ENCODE data around the gene CCSAP. TPM values are rescaled to one million over a fixed set of nuclear protein-coding genes. Genes with fewer than 3 reads are reported as not detected.

CCSAP gene
- total and polyA plus RNA-seq, 10 of the 15 experiments (the other 5 are each of a cell fraction or from before 2014, with no cell fraction given) = 0.75 to 3.4 (median 2.8) TPM

GRCh38 chr1:229323201-229323600, 19.6 kb downstream of the CCSAP start:
- Histone ChIP-seq H3K27me3 (replicated peaks in 1 of 2; ENCODE audit: control insufficient read depth in 2 of 2, insufficient read depth in 2 of 2, low read length in 1 of 2) (no peaks in the 10 kb centered on the region), H3K4me1 (ENCODE audit: control insufficient read depth, insufficient read depth, low read length) (peaks cover 17% of the 10 kb centered on the region), H3K9ac (ENCODE audit: control insufficient read depth, insufficient read depth, low read length) (no peak overlapping the region), H3K27ac (ENCODE audit: control insufficient read depth, insufficient read depth) (no peak overlapping the region), H3K4me3 (no peak overlapping the region), H3K9me3 (replicated peaks; ENCODE audit: control insufficient read depth, insufficient read depth, low read length) (no peaks in the 10 kb centered on the region), H3K36me3 (ENCODE audit: control insufficient read depth in 2 of 2, insufficient read depth in 2 of 2, low read length in 1 of 2) (peaks cover 0 to 3% of the 10 kb centered on the region in 2 experiments; a peak in 1 of 4 replicates), H3K79me2 (ENCODE audit: control insufficient read depth, insufficient read depth, low read length) (no peaks in the 10 kb centered on the region), H2AFZ (ENCODE audit: control insufficient read depth, low read depth, low read length) (no peak overlapping the region), H4K20me1 (ENCODE audit: control insufficient read depth, insufficient read depth) (no peaks in the 10 kb centered on the region), H3K4me2 (ENCODE audit: control insufficient read depth, insufficient read depth) (no peak overlapping the region)
- SMC1A ChIA-PET (ENCODE audit: uncharacterized antibody, unreplicated experiment) = no interaction called here
- in situ Hi-C loops (cut with MboI) = no loop called here
- no peak for TF ChIP-seq RB1 (IDR thresholded peaks at IDR 0.05; ENCODE audit: borderline replicate concordance)
- no peak for TF ChIP-seq EED (IDR thresholded peaks at IDR 0.05; ENCODE audit: low read depth)
- no peak for TF ChIP-seq NR2C1 (IDR thresholded peaks at IDR 0.05)
- TF ChIP-seq MTA3 (IDR thresholded peaks at IDR 0.05; ENCODE audit: borderline replicate concordance, low read length) = no peak
- no peak for TF ChIP-seq ZNF622 (IDR thresholded peaks at IDR 0.05)
- no peak for TF ChIP-seq EZH2 (IDR thresholded peaks at IDR 0.05; ENCODE audit: borderline replicate concordance, control insufficient read depth, low read depth, low read length)
- POLR2A ChIA-PET = no interaction called here
- DNase-seq (ENCODE audit: low read depth, low spot score) = no peak
- 93% methylated on average over 7 of the region's 7 CpGs for WGBS (ENCODE audit: insufficient coverage, insufficient replicate concordance, low lambda C conversion rate, missing lambda C conversion rate)
- intact Hi-C loops (cut with micrococcal nuclease; ENCODE audit: unreplicated experiment) = no loop called here
- CTCF ChIA-PET = no interaction called here
- no peak for FAIRE-seq
- BruUV-seq (replicated peaks) = no TSS peak
- RAD21 ChIA-PET (ENCODE audit: unreplicated experiment) = no interaction called here
- ATAC-seq = no peak

- Histone ChIP-seq H3K36me3 (ENCODE audit: control insufficient read depth in 2 of 2, insufficient read depth in 2 of 2, low read length in 1 of 2) (no peaks in the 10 kb centered on the region), H3K27me3 (replicated peaks in 1 of 2; ENCODE audit: control insufficient read depth in 2 of 2, insufficient read depth in 2 of 2, low read length in 1 of 2) (no peaks in the 10 kb centered on the region), H3K4me3 (no peak overlapping the region), H3K27ac (ENCODE audit: control insufficient read depth, insufficient read depth) (no peak overlapping the region), H3K4me1 (ENCODE audit: control insufficient read depth, insufficient read depth, low read length) (no peaks in the 10 kb centered on the region), H3K9ac (ENCODE audit: control insufficient read depth, insufficient read depth, low read length) (no peak overlapping the region), H4K20me1 (ENCODE audit: control insufficient read depth, insufficient read depth) (no peaks in the 10 kb centered on the region), H3K79me2 (ENCODE audit: control insufficient read depth, insufficient read depth, low read length) (no peaks in the 10 kb centered on the region), H3K9me3 (replicated peaks; ENCODE audit: control insufficient read depth, insufficient read depth, low read length) (no peaks in the 10 kb centered on the region), H2AFZ (ENCODE audit: control insufficient read depth, low read depth, low read length) (no peak overlapping the region), H3K4me2 (ENCODE audit: control insufficient read depth, insufficient read depth) (no peak overlapping the region)
- ChIA-PET SMC1A (ENCODE audit: uncharacterized antibody, unreplicated experiment) (interaction anchor here (0.9 kb wide), 1 partner anchor 18 kb away, joined by 3 read pairs; no protein-coding TSS in a partner anchor), CTCF (no interaction called here), POLR2A (no interaction called here), RAD21 (ENCODE audit: unreplicated experiment) (no interaction called here)
- no peak for TF ChIP-seq ZNF207 (IDR thresholded peaks at IDR 0.05; ENCODE audit: borderline replicate concordance)
- no peak for TF ChIP-seq MYC (IDR thresholded peaks at IDR 0.05; ENCODE audit: insufficient read depth, insufficient read length, insufficient replicate concordance, low read length, severe bottlenecking)
- TF ChIP-seq SIN3A (IDR thresholded peaks at IDR 0.05; ENCODE audit: low read depth, low read length) = no peak
- no peak for TF ChIP-seq ZBED1 (IDR thresholded peaks at IDR 0.05; ENCODE audit: borderline replicate concordance)
- no peak for TF ChIP-seq ATF2 (IDR thresholded peaks at IDR 0.05; ENCODE audit: low read length)
- TF ChIP-seq KLF5 (IDR thresholded peaks at IDR 0.05; ENCODE audit: partially characterized antibody) = no peak
- TF ChIP-seq CHD1 (IDR thresholded peaks at IDR 0.05; ENCODE audit: low read depth, low read length) = no peak
- no peak for TF ChIP-seq MTA3 (IDR thresholded peaks at IDR 0.05; ENCODE audit: borderline replicate concordance, low read length)
- no peak for TF ChIP-seq E4F1 (IDR thresholded peaks at IDR 0.05; ENCODE audit: borderline replicate concordance, partially characterized antibody)
- intact Hi-C loops (cut with micrococcal nuclease; ENCODE audit: unreplicated experiment) = no loop called here
- FAIRE-seq = no peak
- no TSS peak for BruUV-seq (replicated peaks)
- in situ Hi-C loops (cut with MboI) = no loop called here
- no peak for ATAC-seq
- WGBS (ENCODE audit: insufficient coverage, insufficient replicate concordance, low lambda C conversion rate, missing lambda C conversion rate) = 96% methylated on average over 7 of the region's 7 CpGs
- no peak for DNase-seq (ENCODE audit: low read depth, low spot score)
Observed at GRCh38 chr1:229319487-229319886, 23.4 kb downstream of the CCSAP start.

Data from GM12878 (cell line).